GM18858 (cell line): ENCODE data around the gene PRKAR1B.
A peak's percentile ranks its signal among the peaks of the same experiment; 100 is the strongest.

ENCODE experiments used
- ATAC-seq: cut with Tn5 transposase; IDR thresholded peaks from one replicate; pipeline ENCODE4 v1.9.1; 2021; ENCODE audit not compliant: unreplicated experiment

PRKAR1B gene

DNA sequence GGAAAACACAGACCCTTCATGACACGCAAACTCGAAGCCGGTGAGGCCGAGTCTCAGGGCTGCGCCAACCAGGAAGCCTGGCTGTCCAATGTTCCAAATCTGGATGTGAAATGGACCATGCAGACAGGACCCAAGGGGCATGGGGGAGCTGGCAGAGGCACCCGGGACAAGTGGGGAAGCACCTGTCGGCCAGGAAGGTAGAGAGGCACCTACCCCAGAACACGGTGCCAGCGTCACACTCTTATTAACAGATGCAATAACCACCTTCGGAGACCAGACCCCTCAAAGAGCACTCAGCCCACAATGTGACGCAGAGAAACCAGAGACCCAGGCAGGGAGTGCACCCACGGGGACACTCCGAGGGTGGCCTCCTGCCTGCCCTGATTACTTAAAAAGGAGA lies 119.1 kb downstream of the PRKAR1B start:
- no peak for ATAC-seq

DNA sequence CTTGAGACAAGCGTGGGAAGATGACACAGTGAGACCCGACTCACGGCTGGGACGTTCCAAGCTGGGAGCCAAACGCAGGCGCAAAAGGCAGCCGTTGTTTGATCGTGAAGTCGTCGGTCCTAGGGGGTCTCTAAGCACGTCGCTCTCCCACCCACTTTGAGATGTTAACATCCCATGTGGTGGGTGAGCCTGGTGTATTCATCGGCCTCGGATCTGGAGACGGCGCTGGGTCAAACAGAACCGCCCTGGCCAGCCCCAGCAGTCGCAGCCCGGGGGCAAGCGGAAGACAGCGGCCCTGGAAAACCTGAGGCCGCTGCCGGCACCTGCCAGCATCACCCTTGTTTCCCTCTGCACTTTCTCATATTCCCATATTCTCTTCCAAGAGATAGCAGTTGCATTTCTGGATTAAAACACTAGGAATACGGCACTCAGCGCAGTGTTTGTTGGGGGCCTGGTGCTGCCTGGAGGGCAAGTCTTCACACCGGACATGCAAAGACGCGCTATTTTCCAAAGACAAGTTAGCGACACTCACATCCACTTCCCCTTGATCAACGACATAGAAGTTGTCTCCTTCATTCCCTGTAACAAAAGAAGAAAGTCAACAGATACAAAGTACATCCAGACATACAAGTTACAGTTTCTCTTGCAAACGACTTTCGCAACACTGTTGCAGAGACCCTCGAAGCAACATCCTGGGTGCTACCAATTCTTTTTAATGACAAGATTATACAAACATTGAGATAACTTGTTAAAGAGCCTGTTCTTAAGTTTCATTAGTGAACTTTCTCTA lies 121.2 kb downstream of the PRKAR1B start:
- ATAC-seq = no peak

DNA sequence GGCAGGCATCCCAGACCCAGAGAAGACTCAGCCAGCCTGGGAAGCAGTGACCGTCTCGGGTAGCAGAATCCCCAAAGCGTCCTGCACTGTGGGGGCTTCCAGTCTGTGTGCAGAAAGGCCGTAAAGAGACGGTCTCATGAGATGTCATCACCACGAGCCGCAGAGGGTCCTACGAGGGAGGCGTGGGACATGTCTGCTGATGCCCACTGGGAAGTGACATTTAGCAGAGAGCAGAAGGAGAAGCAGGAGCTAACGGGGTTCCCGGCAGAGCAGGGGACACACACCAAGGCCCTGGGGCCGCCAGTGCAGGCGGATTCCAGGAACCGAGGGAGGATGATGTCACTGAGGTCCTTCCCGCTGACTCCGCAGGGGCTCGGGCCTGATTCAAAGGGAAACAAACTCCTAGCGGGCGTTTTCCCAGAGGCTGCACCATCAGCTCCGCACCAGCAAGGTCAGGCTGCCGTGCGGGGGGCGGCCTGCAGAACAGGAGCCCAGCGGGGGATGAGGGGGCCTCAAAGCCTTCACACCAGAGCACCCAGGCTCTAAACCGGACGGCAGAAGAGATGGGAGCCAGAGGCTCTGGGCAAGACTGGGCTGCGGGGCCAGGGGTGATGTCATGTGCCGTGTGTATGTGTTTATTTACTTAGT lies 122.1 kb downstream of the PRKAR1B start:
- ATAC-seq = no peak

DNA sequence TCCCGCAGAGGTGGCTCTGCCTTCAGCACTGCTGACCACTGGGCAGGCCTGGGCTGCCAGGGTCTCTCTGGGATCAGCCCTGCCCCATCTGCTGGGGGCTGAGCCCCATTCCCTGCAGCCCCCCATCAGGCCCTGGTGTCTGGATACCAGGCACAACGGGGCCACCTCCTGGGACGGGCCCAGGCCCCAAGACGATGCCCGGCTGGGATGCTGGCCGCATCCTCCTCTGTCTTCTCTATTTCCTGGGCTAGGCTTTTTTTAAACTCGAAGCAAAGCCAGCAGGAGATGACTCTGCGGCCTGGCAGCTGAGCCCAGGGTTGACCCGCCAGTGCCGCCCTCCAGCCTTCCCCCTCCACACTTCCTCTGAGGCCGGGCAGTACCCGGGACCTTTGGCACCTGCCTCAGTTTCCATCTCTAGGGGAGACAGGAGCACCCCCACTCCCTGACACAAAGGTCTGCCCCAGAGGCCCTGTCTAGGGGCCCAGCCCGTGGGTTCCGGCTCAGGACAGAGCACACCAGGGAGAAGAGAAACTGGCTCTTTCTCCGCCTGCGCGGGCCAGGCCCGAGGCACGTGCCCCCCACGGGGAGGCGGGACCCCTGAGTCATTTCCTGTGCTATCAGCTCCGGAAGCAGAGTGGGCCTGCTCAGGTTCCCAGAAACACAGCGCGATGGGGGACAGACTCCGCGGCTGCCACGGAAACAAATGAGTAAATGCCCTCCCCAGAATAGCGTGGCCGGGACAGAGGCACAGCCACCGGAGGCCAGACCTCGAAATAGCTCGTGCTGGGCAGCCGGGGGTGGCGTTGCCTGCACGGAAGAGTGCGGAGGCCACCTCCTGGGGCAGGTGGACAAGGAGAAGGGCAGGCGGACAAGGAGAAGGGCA lies 122.8 kb downstream of the PRKAR1B start:
- peak; percentile 56 for ATAC-seq

DNA sequence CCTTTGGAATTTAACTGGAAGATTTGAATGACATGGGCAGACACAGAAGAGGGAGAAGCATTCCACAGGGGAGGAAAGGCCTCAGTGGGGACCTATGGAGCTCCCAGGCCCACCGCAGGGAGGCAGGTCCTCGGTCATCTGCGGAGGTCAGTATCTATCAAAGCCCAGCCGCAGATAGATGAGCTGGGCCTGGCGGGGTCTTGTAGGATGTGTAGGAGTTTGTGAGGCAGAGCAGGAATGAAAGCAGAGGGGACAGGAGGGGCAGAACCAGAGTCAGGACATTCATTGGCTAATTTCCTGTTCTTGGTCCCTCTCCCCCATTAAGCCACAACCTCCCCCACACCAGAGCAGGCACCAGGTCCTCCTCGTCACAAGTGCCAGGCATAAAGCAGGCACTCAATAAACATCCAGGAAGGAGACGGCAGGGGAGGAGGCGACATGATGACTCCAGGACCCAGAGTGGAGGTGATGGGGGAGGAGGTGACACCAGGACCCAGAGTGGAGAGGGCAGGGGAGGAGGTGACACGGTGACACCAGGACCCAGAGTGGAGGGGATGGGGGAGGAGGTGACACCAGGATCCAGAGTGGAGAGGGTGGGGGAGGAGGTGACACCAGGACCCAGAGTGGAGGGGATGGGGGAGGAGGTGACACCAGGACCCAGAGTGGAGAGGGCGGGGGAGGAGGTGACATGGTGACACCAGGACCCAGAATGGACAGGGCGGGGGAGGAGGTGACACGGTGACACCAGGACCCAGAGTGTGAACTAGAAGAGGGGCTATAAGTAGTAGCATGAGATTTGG lies 123.7 kb downstream of the PRKAR1B start:
- ATAC-seq = no peak

DNA sequence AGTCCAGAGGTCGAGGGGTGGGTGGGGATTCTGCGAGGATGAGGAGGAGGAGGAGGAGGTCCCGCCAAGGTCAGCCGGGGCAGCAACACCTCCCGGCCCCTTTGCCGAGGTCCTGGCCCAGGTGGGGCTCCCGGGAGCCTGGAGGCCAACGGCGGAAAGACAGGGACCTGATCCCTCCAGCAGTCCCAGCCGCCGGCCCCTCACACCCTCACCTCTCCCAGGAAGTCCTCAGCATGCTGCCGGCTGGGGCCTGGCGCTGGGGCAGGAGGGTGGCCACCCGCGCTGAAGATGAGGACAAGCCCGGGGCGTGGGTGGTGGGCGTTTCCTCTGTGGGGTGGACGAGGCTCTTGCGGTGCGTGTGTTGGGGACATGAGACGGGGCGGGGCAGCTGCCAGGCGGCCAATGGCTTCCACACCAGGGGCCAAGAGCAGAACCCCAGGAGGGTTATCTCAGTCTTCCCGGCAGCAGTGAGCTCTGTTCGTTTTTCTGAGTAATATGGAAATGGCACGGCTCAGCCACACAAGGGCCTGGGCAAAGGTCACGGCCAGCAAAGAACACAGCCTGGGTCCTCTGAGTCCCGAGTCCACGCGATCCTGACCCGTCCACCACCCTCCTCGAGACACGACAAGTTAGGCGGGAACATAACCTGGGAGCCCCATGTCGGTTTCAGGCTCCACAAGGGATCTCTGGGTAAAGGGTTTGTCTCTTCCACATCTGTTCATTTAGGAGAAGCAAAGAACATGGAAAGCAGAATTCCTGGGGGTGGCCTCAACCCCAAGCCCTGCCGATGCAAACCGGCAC lies 124.5 kb downstream of the PRKAR1B start:
- ATAC-seq = no peak

DNA sequence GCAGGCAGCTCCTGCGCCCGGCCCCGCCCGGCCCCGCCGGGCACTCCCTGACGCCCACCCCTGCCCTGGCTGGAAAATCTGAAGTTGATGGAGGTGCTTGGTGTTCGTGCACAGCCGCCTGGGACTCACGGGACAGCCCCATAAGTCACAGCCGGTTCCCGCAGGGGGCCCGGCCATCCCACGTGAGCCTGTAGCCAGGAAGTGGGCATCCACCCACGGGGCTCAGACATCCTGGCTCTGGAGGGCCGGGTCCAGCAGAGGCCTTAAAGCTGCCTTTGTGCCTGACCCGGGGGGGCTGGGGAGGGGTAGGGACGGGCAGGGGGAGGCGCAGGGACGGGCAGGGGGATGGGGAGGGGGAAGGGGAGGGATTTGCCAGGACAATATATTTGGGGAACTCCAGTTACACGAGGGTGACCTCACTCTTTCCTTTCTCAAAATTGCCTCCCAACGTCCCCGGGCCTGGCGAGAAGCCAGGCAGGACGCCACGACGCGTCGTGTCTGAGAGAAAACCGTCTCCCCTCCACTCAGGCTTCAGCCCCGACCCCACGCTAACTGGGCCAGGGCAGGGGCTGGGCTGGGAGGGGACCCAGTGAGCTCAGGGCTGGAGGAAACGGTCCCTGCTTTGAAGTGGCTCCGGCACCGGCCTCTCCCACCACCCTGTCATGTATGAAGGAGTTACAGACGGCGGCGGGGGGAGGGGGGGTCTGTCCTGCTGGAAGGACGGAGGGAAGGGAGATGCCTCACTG lies 125.3 kb downstream of the PRKAR1B start:
- ATAC-seq = no peak

DNA sequence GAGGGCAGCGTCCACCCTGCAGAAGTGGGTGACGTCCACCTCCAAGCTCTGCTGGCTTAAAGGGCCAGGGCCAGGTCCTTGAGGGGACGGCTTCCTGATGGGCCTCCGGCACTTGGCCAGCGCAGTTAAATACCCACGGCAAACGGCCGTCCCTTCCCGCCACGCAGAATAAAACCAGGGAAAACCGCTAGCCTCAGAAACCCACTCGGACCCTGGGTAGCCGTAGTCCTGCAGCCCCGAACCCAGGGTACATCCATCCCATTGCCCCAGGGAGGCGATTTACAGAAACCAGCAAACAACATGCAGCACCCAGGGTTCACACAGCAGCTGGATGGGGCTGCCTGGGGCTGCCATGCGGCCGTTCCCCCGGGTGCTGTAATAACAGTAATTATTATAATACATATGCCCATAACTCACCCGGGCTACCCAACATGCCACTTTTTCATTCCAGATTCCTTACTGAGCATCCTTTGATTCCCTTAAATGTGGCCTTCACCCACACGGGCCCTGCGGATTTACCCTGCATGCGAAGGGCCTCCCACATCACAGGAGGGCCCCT lies 126.0 kb downstream of the PRKAR1B start:
- ATAC-seq = no peak

DNA sequence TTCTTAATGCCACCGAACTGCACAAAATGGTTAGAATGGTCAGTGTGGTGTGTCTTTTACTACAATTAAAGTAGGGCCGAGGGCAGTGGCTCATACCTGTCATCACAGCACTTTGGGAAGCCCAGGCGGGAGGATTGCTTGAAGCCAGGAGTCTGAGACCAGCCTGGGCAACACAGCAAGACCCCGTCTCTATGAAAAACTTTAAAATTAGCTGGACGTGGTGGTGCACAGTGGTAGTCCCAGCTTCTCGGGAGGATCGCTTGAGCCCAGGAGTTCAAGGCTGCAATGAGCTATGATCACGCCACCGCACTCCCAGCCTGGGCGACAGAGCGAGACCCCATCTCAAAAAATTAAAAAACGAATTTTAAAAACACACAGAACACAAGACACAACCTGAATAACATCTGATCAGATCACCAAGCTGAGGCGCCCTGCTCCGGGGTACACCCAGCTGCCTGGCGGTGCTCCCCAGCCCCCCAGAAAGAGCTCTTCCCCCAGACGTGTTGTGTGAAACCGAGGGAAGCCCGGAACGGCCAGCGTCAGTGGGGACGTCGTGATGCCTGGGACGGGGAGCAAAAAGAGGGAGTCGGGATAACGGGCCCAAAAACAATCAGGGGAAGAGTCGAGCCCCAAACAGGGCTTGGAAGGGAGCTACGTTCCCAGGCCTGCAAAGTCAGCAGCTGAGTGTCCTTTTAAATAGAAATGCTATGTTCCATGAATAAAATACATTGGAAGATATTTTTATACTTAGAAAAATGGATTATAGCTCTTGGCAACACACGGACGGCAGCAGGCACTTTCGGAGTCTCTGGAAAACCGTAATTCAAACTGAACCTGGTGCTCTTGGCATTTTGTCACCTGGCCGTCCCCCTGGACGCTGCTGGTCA lies 126.7 kb downstream of the PRKAR1B start:
- no peak for ATAC-seq

DNA sequence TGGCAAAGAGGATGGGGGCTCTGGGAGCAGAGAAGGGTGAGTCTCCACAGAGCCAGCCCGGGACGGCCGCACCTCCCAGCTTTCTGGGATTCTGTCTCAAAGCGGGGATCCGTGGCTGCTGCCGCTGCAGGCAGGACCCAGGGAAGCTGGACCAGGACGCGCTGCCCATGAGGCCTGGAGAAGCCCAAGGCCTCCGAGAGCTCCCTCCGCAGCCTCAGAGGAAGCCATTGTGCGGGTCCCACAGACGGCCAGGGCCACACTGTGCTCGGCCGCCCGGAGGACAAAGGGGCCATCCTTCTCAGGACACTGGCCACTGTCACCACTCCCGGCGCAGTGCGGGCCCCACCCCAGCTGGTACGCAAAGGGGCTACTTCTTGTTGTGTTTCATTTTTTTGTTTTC lies 128.2 kb downstream of the PRKAR1B start:
- no peak for ATAC-seq

DNA sequence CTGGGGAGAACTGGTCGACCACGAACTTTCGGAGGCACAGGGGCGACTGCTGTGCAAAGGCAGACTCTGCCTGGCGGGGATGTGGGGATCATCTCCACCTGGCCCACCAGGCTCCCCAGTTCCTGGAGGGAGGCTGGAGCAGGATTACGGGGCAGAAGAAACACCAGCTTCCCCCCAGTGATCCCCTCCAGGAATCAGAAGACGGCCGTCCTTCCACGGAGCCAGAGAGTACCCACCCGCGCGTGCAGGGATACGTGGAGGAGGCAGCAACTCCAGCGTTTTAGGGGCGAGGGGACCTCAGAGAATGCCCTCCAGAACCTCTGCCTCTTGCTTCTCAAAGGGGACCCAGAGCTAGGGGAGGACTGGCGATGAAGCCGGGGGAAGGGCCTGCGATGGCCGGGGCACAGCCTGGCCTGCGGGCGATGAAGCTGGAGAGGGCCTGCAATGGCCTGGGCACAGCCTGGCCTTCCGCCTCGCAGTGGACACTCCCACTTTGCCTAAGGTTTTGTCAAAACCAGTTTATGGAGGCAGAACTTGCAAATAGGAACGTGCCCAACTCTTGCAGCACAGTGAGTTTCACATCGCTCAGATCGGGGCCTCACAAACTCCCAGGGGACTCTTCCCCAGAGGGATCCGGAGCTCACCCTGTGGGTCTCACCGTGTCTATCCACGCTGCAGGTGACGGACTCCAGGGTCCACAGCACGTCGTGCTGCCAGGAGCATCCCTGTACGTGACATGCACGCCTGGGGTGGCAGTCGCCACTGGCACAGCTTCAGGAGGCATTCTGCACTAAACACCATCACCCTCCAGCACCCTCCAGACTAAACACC lies 129.5 kb downstream of the PRKAR1B start:
- no peak for ATAC-seq

DNA sequence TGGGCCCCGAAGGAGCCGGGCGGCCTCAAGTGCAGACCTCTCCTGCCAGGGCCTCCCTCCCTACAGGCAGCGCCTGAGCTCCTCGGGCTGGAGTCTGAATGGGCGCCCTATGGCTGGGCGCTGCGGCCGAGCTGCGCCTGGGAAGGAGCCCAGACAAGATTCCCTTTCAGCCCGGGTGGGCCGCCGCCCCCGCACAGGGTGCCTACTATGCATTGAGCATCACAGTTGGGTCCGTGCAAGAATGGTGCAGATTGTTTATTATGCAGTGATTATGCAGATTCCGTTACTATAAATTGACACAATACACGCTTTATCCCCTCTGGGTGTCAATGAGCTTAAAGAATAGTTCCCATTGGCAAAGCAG lies 130.3 kb downstream of the PRKAR1B start:
- no peak for ATAC-seq

DNA sequence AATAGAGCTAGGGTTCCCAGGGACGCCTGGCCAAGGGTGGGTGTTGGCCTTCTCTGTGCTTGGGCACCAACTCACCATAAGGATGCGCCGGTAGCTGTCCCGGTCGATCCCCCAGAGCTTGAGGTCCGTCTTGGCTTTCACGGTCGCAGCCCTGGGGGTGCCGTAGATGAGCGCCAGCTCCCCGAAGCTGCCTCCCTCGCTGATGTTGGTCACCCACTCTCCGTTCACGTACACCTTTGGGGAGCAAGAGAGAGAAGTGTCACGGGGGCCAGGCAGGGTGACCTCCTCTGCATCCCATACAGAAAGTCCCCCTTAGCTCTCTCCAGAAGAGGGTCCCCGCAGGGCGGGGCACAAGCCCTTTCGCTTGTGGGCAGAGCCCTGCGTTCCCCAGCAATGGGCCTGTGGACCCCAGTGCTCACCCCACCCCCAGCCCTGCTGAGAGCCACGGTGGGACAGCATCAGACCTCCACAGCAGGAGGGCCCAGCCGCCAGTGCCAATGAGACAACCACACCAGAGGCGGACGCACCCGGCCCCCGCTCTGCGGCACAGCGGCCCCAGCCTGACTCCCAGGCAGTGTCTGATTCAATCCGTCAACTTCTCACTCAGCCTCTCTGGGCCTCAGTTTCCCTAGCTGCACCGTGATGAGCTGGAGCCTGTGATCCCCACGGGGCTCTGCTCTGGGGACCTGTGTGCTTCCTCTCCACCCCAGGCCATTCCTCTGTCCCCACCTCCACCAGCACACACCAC lies 130.8 kb downstream of the PRKAR1B start:
- ATAC-seq = no peak

DNA sequence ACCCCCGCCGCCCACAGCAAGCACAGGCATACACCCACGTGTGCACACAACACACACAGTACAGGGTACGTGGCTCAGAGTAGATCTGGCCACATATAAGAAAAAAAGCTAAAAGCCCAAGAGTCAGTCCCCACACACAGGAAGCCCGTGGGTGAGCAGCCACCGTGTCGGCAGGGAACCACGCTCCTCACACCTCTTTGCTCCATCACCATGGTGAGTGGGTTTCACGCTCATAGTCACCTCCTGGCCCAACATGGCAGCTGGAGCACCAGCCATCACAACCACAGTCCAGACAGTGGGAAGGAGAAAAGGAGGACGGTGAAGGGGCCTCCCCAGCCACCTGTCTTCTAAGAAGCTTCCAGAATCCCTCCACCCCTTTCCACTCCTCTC lies 131.5 kb downstream of the PRKAR1B start:
- no peak for ATAC-seq

DNA sequence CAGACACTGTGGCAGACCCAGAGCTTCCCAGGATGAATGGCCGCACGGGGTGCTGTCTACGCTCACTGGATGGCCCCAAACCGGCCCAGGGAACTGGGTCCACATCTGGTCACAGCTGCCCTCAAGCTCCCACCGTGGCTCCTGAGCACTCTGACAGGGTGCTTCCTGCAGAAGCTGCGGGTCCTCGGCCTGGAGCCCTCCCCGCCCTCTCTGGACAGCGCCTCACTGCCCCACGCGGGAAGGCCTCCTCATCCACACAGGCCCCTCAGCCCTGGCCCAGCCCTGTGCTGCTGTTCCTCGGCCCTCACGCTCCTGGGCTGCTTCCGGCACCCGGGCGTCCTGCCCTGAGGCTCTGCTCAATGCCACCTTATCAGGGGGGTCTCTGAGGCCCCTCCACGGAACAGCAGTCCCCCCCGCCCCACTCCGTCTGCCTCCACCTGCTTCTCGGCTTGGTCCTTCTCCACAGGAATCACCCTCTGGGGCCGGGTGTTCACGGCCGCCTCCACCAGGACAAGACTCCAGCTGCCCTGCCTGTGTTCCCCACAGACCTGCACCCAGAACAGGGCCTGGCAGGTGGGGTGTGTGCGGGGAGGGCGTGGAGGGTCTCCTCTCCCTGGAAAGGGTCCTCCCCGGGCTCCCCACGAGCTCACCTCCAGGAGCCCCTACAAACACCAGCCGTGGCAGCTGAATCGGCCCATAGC lies 132.0 kb downstream of the PRKAR1B start:
- ATAC-seq = no peak
